Stimulated activated CD4-positive, alpha-beta T cell treated with anti-CD3 and anti-CD28 coated beads, Interleukin-4, amount 100 ng/mL, for 24 hours (primary cell): ENCODE measurements around the gene KATNB1.
"Not testable (repeated sequence)": the region's sequence is repeated elsewhere in the genome, so short reads cannot be mapped to it uniquely, and the experiment has no call there.

Experiments used
- DNase-seq: peaks from one replicate; pipeline ENCODE4 v3.0.0-alpha.2; 2020

Gene KATNB1

DNA sequence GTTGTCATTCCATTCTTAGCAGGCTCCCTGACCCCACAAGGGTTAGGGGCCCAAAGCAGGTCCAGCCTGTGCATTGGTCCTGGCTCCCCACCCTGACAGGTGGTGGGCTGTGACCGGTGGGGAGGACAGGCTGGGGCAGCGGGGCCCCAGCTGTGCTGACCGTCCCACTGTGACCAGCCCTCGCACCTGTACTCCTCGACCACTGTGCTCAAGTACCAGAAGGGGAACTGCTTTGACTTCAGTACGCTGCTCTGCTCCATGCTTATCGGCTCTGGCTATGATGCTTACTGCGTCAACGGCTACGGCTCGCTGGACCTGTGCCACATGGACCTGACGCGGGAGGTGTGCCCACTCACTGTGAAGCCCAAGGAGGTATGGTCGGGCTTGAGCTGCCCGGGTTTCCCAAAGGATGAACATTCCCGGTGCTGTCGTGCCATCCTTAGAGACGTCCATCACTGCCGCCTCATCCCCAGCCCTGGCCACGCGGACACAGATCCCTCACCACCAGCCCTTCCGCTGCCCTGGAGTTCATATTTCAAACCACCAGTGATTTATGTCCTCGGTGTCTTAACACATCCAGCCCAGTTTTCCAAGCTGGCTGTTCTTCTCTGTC lies 33.7 kb upstream of the KATNB1 start:
- no peak for DNase-seq

GRCh38 chr16:57703416-57704010 lies 32.1 kb upstream of the KATNB1 start:
- DNase-seq = no peak

GRCh38 chr16:57704011-57704904 lies 31.3 kb upstream of the KATNB1 start:
- no peak for DNase-seq

- no peak for DNase-seq
These were observed 30.4 kb upstream of the KATNB1 start for GRCh38 chr16:57704905-57705852.

DNA sequence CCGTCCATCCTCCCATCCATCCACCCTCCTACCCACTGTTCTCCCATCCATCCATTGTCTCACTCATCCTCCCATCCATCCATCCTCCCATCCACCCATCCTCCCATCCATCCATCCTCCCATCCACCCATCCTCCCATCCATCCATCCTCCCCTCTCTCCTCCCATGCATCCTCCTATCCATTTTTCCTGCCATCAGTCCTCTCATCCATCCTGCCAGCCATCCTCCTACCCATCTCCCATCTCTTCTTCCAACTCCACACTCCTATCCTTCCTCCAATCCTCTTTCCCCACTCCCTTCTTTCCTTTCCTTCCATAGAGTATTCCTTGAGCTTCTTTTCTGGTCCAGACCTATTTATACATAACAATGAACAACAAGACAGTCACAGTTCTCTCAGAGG lies 28.9 kb upstream of the KATNB1 start:
- DNase-seq = no peak

GRCh38 chr16:57707331-57707730 lies 28.2 kb upstream of the KATNB1 start:
- DNase-seq = no peak

- DNase-seq = no peak
These were observed 27.4 kb upstream of the KATNB1 start for GRCh38 chr16:57708168-57708567.

- DNase-seq = no peak
These were observed 25.9 kb upstream of the KATNB1 start for GRCh38 chr16:57709663-57710062.

GRCh38 chr16:57711346-57711745 lies 24.2 kb upstream of the KATNB1 start:
- no peak for DNase-seq

- DNase-seq = no peak
These were observed 23.6 kb upstream of the KATNB1 start for GRCh38 chr16:57711993-57712392.

GRCh38 chr16:57712569-57712968 lies 23.0 kb upstream of the KATNB1 start:
- not testable (repeated sequence) for DNase-seq

- DNase-seq = no peak
These were observed 22.0 kb upstream of the KATNB1 start for GRCh38 chr16:57713596-57713995.

- no peak for DNase-seq
These were observed 21.5 kb upstream of the KATNB1 start for GRCh38 chr16:57714047-57714446.

- peak; percentile 29 for DNase-seq
These were observed 15.4 kb upstream of the KATNB1 start for GRCh38 chr16:57720142-57720575.

DNA sequence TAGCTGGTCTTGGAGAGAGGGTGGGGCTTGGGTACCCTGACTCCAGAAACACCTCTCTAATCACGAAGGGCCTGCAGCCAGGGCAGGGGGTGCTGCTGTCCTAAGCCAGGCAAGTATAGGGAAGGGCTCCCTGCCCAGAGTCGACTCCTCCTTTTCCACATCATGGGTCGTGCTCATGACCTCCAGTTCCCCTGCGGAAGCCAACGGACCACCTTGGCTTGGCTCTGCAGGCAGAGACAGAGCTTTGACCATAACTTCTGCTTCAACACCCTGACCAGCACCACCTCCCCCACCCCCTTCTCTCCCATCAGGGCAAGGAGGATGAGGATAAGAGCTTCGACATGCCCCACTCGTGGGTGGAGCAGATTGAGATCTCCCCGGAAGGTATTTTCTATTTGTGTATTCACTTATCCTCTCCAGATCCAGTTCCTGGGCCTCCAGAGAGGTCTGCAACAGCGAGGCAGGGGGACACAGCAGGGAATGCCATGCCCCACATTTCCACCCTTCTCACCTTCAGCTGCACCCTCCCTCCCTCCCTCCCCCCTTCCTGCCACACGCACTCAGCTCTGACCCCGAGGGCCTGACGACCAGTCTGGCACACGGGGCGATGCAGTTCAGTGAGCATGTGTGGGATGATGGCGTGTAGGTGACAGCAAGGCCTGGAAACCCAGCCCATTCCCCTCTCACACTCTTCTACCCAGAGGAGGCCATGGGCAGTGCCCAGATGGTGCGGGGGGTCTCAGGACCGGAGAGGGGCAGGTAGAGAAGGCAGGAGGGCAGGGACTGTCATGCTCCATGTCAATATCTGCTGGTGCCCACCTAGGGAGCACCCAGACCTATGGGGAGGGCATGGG lies 14.0 kb upstream of the KATNB1 start:
- DNase-seq = no peak

DNA sequence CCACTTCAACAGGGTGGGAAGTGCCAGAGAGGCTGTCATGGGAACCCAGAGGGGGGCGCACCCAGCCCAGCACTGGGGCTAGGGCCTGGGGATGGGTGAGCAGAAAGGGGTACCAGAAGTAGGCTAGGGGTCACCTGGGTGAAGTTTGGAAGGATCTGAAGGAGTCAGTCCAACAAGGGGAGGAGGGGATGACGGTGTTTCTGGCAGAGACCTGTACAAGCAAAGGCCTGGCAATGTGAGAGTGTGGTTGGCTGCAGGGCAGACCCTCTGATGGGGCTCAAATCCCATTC lies 13.4 kb upstream of the KATNB1 start:
- no peak for DNase-seq

GRCh38 chr16:57722651-57723050 lies 12.9 kb upstream of the KATNB1 start:
- no peak for DNase-seq

- no peak for DNase-seq
These were observed 12.4 kb upstream of the KATNB1 start for GRCh38 chr16:57723170-57723569.

GRCh38 chr16:57724531-57724930 lies 11.0 kb upstream of the KATNB1 start:
- no peak for DNase-seq

DNA sequence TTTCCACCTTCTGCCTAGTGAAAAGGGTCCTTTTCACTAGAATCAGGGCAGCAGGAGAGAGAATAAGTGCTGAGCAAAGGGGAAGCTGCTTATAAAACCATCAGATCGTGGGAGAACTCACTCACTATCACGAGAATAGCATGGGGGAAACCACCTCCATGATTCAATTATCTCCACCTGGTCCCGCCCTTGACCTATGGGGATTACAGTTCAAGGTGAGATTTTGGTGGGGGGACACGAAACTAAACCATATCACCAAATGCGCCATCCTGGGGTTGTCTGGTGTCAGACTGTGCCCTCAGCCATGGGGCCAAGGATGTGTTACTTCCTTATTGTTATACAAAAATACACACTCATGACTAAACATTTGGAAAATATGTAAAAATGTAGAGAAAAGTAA lies 10.4 kb upstream of the KATNB1 start:
- DNase-seq = no peak

DNA sequence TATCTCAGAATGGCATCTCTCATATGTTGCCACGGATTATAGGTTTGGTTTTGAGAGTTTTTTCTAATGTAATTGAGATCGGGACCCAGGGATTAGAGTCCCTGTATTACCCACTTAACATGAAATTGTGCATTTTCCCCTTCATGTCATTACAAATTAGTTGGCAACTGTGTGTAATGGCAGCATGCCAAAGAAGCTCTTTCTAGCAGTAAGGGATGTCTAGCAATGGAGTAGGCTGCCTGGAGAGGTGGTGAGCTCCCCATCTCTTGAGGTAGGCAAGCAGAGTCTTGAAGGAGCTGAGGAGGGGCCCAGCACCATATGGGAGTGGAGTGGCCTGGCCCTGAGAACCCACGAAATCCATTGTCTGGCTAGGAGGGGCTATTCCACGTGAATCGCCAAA lies 10.0 kb upstream of the KATNB1 start:
- no peak for DNase-seq

- DNase-seq = no peak
These were observed 9.6 kb upstream of the KATNB1 start for GRCh38 chr16:57725976-57726375.
